HepG2 (cell line): ENCODE data around the gene ATP11A. TPM values are rescaled to one million over a fixed set of nuclear protein-coding genes. Genes with fewer than 3 reads are reported as not detected.

Source experiments
- CENPX ChIP-seq: sonication (generic); formaldehyde crosslinking; IDR thresholded peaks from 2 replicates; pipeline ENCODE4 v1.9.0; 2021; ENCODE audit warnings: mild to moderate bottlenecking, missing genetic modification reagents, moderate library complexity
- DR1 ChIP-seq: sonication (generic); formaldehyde crosslinking; IDR thresholded peaks from 2 replicates; pipeline ENCODE4 v1.8.0; 2021; ENCODE audit warnings: mild to moderate bottlenecking, missing genetic modification reagents, inconsistent platforms
- FOSL1 ChIP-seq: sonication (generic); formaldehyde crosslinking; IDR thresholded peaks from 2 replicates; pipeline ENCODE4 v1.9.0; 2021; ENCODE audit warnings: missing genetic modification reagents, borderline replicate concordance
- FOSL2 ChIP-seq: sonication (generic); formaldehyde crosslinking; IDR thresholded peaks from 2 replicates; pipeline ENCODE4 v1.4.0; 2020; ENCODE audit warnings: missing genetic modification reagents
- MBD4 ChIP-seq: IDR thresholded peaks from 2 replicates; pipeline ENCODE4 v1.6.1; 2012; ENCODE audit warnings: low read length, inconsistent platforms, borderline replicate concordance
- MEF2D ChIP-seq: sonication (generic); formaldehyde crosslinking; IDR thresholded peaks from 2 replicates; pipeline ENCODE4 v1.5.1; 2020; ENCODE audit warnings: mild to moderate bottlenecking, missing genetic modification reagents
- MEIS1 ChIP-seq: sonication (generic); formaldehyde crosslinking; IDR thresholded peaks from 2 replicates; pipeline ENCODE4 v1.9.0; 2021; ENCODE audit warnings: mild to moderate bottlenecking, missing genetic modification reagents, moderate library complexity, borderline replicate concordance
- NONO ChIP-seq, 2 experiments: fragments of 450-650 bp in 1 of 2; sonication (generic) in 1 of 2; formaldehyde crosslinking in 1 of 2; IDR thresholded peaks in 1 of 2; conservative IDR thresholded peaks in 1 of 2; 2 replicates each; pipeline versions ENCODE4 v1.6.1 to v1.8.0; 2017 to 2022; ENCODE audit warnings: mild to moderate bottlenecking in 1 of 2, missing genetic modification reagents in 1 of 2, moderate library complexity in 1 of 2
- ONECUT2 ChIP-seq: sonication (generic); formaldehyde crosslinking; IDR thresholded peaks from 2 replicates; pipeline ENCODE4 v1.4.0; 2020; ENCODE audit warnings: missing genetic modification reagents
- STAT6 ChIP-seq: sonication (generic); formaldehyde crosslinking; IDR thresholded peaks from 2 replicates; pipeline ENCODE4 v1.4.0; 2020; ENCODE audit warnings: missing genetic modification reagents, mild to moderate bottlenecking, borderline replicate concordance
- ZFP36L1 ChIP-seq: sonication (generic); formaldehyde crosslinking; IDR thresholded peaks from 2 replicates; pipeline ENCODE4 v1.8.0; 2022; ENCODE audit warnings: mild to moderate bottlenecking, missing genetic modification reagents, moderate library complexity
- ZNF326 ChIP-seq: sonication (generic); formaldehyde crosslinking; IDR thresholded peaks from 2 replicates; pipeline ENCODE4 v1.4.0; 2020; ENCODE audit warnings: missing genetic modification reagents, borderline replicate concordance
- ZNF547 ChIP-seq: sonication (generic); formaldehyde crosslinking; IDR thresholded peaks from 2 replicates; pipeline ENCODE4 v1.5.1; 2020; ENCODE audit warnings: mild to moderate bottlenecking, missing genetic modification reagents
- ZNF563 ChIP-seq: sonication (generic); formaldehyde crosslinking; IDR thresholded peaks from 2 replicates; pipeline ENCODE4 v1.8.0; 2022; ENCODE audit warnings: mild to moderate bottlenecking, moderate library complexity, missing genetic modification reagents
- polyA plus RNA-seq, 8 experiments: library from polyadenylated mRNA; depleted of rRNA in 3 of 8; stranded (reverse) in 7 of 8; unstranded in 1 of 8; fragments of >200 nt; fragmentation: Illumina TruSeq in 4 of 8; extraction: Trizol in 4 of 8; gene quantifications; 2 replicates each; pipeline versions ENCODE4 v1.2.1 to v1.2.3, GENCODE V29; 2011 to 2016; ENCODE audit warnings: low read depth in 4 of 8, missing spikeins in 1 of 8, mixed read lengths in 1 of 8; ENCODE audit not compliant: insufficient read depth in 1 of 8
- total RNA-seq, 5 experiments: library from RNA; depleted of rRNA; stranded (reverse); fragments of >200 nt; fragmentation: Illumina TruSeq; extraction: Trizol; gene quantifications; 2 replicates each; pipeline ENCODE4 v1.2.3, GENCODE V29; 2016; ENCODE audit warnings: low read depth in 1 of 5
- TF ChIP-seq, protein P1 (sequence below): sonication (generic); formaldehyde crosslinking; IDR thresholded peaks from 2 replicates; pipeline ENCODE4; 2020; ENCODE audit warnings: missing genetic modification reagents, mild to moderate bottlenecking, borderline replicate concordance
- TF ChIP-seq, protein P2 (sequence below): sonication (generic); formaldehyde crosslinking; IDR thresholded peaks from 2 replicates; pipeline ENCODE4 v1.4.0; 2020; ENCODE audit warnings: missing genetic modification reagents

Gene ATP11A
- total and polyA plus RNA-seq, 2 of the 13 experiments (the other 11 are each of a cell fraction or from before 2014, with no cell fraction given) = 18.4 to 20.1 TPM

- TF ChIP-seq MEIS1 (CRISPR knock-in tag) = no peak
- TF ChIP-seq MBD4 = no peak
- TF ChIP-seq ZFP36L1 (CRISPR knock-in tag) = no peak
- no peak for TF ChIP-seq NONO (IDR thresholded peaks at IDR 0.05)
- TF ChIP-seq NONO (CRISPR knock-in tag; conservative IDR thresholded peaks at IDR 0.05) = no peak
- TF ChIP-seq ZNF563 = 0 out of 2 replicates have a peak, but pooled peaks have one; percentile 3
- no peak for TF ChIP-seq STAT6 (CRISPR knock-in tag)
- TF ChIP-seq FOSL1 (CRISPR knock-in tag) = peak; percentile 38; the same call in 1 of the 2 replicates
- TF ChIP-seq MEF2D (CRISPR knock-in tag) = no peak
- TF ChIP-seq, protein P1, sequence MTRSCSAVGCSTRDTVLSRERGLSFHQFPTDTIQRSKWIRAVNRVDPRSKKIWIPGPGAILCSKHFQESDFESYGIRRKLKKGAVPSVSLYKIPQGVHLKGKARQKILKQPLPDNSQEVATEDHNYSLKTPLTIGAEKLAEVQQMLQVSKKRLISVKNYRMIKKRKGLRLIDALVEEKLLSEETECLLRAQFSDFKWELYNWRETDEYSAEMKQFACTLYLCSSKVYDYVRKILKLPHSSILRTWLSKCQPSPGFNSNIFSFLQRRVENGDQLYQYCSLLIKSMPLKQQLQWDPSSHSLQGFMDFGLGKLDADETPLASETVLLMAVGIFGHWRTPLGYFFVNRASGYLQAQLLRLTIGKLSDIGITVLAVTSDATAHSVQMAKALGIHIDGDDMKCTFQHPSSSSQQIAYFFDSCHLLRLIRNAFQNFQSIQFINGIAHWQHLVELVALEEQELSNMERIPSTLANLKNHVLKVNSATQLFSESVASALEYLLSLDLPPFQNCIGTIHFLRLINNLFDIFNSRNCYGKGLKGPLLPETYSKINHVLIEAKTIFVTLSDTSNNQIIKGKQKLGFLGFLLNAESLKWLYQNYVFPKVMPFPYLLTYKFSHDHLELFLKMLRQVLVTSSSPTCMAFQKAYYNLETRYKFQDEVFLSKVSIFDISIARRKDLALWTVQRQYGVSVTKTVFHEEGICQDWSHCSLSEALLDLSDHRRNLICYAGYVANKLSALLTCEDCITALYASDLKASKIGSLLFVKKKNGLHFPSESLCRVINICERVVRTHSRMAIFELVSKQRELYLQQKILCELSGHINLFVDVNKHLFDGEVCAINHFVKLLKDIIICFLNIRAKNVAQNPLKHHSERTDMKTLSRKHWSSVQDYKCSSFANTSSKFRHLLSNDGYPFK = no peak
- TF ChIP-seq ZNF547 (CRISPR knock-in tag) = no peak
- TF ChIP-seq, protein P2, sequence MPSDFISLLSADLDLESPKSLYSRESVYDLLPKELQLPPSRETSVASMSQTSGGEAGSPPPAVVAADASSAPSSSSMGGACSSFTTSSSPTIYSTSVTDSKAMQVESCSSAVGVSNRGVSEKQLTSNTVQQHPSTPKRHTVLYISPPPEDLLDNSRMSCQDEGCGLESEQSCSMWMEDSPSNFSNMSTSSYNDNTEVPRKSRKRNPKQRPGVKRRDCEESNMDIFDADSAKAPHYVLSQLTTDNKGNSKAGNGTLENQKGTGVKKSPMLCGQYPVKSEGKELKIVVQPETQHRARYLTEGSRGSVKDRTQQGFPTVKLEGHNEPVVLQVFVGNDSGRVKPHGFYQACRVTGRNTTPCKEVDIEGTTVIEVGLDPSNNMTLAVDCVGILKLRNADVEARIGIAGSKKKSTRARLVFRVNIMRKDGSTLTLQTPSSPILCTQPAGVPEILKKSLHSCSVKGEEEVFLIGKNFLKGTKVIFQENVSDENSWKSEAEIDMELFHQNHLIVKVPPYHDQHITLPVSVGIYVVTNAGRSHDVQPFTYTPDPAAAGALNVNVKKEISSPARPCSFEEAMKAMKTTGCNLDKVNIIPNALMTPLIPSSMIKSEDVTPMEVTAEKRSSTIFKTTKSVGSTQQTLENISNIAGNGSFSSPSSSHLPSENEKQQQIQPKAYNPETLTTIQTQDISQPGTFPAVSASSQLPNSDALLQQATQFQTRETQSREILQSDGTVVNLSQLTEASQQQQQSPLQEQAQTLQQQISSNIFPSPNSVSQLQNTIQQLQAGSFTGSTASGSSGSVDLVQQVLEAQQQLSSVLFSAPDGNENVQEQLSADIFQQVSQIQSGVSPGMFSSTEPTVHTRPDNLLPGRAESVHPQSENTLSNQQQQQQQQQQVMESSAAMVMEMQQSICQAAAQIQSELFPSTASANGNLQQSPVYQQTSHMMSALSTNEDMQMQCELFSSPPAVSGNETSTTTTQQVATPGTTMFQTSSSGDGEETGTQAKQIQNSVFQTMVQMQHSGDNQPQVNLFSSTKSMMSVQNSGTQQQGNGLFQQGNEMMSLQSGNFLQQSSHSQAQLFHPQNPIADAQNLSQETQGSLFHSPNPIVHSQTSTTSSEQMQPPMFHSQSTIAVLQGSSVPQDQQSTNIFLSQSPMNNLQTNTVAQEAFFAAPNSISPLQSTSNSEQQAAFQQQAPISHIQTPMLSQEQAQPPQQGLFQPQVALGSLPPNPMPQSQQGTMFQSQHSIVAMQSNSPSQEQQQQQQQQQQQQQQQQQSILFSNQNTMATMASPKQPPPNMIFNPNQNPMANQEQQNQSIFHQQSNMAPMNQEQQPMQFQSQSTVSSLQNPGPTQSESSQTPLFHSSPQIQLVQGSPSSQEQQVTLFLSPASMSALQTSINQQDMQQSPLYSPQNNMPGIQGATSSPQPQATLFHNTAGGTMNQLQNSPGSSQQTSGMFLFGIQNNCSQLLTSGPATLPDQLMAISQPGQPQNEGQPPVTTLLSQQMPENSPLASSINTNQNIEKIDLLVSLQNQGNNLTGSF (CRISPR knock-in tag) = no peak
- no peak for TF ChIP-seq DR1 (CRISPR knock-in tag)
- TF ChIP-seq CENPX (CRISPR knock-in tag) = no peak
- no peak for TF ChIP-seq ONECUT2 (CRISPR knock-in tag)
- peak; percentile 78 for TF ChIP-seq FOSL2
- TF ChIP-seq ZNF326 (CRISPR knock-in tag) = no peak
Measured at GRCh38 chr13:112711528-112712265, 21.9 kb downstream of the ATP11A start (continued).
